Liver (tissue), 9 donors: Measurements from ENCODE around the gene THBS3. TPM values are rescaled to one million over a fixed set of nuclear protein-coding genes. Genes with fewer than 3 reads are reported as not detected.
"Not testable (repeated sequence)": the region's sequence is repeated elsewhere in the genome, so short reads cannot be mapped to it uniquely, and the experiment has no call there.

Experiments
- DNase-seq: peaks from one replicate; pipeline ENCODE4 v3.0.0-alpha.2; 2017; ENCODE audit warnings: low spot score
- H3K27ac ChIP-seq, 2 donors: one replicate each; pipeline ENCODE4 v1.7.0; 2013; ENCODE audit warnings: inconsistent platforms in 2 of 2, low read length in 2 of 2, control low read depth in 1 of 2, low read depth in 1 of 2, mild to moderate bottlenecking in 1 of 2
- H3K27me3 ChIP-seq, 4 donors: one replicate each; pipeline versions ENCODE4 v1.6.1 to v1.7.0; 2013; ENCODE audit warnings: low read length in 3 of 4, inconsistent platforms in 1 of 4, mild to moderate bottlenecking in 1 of 4, moderate library complexity in 1 of 4; ENCODE audit not compliant: control insufficient read depth in 4 of 4, insufficient read depth in 4 of 4
- H3K36me3 ChIP-seq, 4 donors: one replicate each; pipeline versions ENCODE4 v1.6.1 to v1.7.0; 2013; ENCODE audit warnings: low read length in 3 of 4, mild to moderate bottlenecking in 3 of 4, low read depth in 1 of 4, moderate library complexity in 1 of 4; ENCODE audit not compliant: control insufficient read depth in 4 of 4, insufficient read depth in 3 of 4
- H3K4me1 ChIP-seq, 4 donors: one replicate each; pipeline versions ENCODE4 v1.6.1 to v1.7.0; 2013; ENCODE audit warnings: low read length in 3 of 4, mild to moderate bottlenecking in 3 of 4, moderate library complexity in 1 of 4; ENCODE audit not compliant: control insufficient read depth in 4 of 4, insufficient read depth in 4 of 4
- H3K4me3 ChIP-seq, 3 donors: one replicate each; pipeline versions ENCODE4 v1.6.1 to v1.7.0; 2013; ENCODE audit warnings: low read length in 3 of 3, control low read depth in 1 of 3, low read depth in 1 of 3, mild to moderate bottlenecking in 1 of 3
- H3K9ac ChIP-seq, 2 donors: one replicate each; pipeline ENCODE4 v1.7.0; 2013; ENCODE audit warnings: low read length in 2 of 2, mild to moderate bottlenecking in 2 of 2, moderate library complexity in 2 of 2, control low read depth in 1 of 2, low read depth in 1 of 2
- H3K9me3 ChIP-seq, 4 donors: one replicate each; pipeline versions ENCODE4 v1.6.1 to v1.7.0; 2013; ENCODE audit warnings: low read length in 3 of 4; ENCODE audit not compliant: control insufficient read depth in 4 of 4
- ATF3 ChIP-seq: IDR thresholded peaks from 2 replicates; pipeline ENCODE4 v1.6.1; 2016; ENCODE audit warnings: antibody characterized with exemption
- CTCF ChIP-seq: fragments of 150-350 bp; IDR thresholded peaks from 2 replicates; pipeline ENCODE4 v1.5.1; 2017; ENCODE audit warnings: improper control_type of control experiment, low read depth, low read length; ENCODE audit not compliant: missing input control
- FOXA1 ChIP-seq: IDR thresholded peaks from 2 replicates; pipeline ENCODE4 v1.6.1; 2016; ENCODE audit warnings: antibody characterized with exemption
- FOXA2 ChIP-seq: IDR thresholded peaks from 2 replicates; pipeline ENCODE4 v1.6.1; 2016; ENCODE audit warnings: antibody characterized with exemption
- GABPA ChIP-seq, 2 donors: IDR thresholded peaks in 1 of 2; conservative IDR thresholded peaks in 1 of 2; 2 replicates each; pipeline ENCODE4 v1.6.1; 2016; ENCODE audit warnings: antibody characterized with exemption in 2 of 2, mild to moderate bottlenecking in 1 of 2, moderate library complexity in 1 of 2
- HNF4A ChIP-seq, 2 donors: conservative IDR thresholded peaks; 2 replicates each; pipeline ENCODE4 v1.6.1; 2016; ENCODE audit warnings: antibody characterized with exemption in 2 of 2, mild to moderate bottlenecking in 2 of 2
- HNF4G ChIP-seq: IDR thresholded peaks from 2 replicates; pipeline ENCODE4 v1.6.1; 2016; ENCODE audit warnings: antibody characterized with exemption
- JUND ChIP-seq, 2 donors: IDR thresholded peaks; 2 replicates each; pipeline ENCODE4 v1.6.1; 2016; ENCODE audit warnings: antibody characterized with exemption in 2 of 2
- NR2F2 ChIP-seq: IDR thresholded peaks from 2 replicates; pipeline ENCODE4 v1.6.1; 2016; ENCODE audit warnings: antibody characterized with exemption
- RAD21 ChIP-seq, 2 donors: IDR thresholded peaks; 2 replicates each; pipeline ENCODE4 v1.6.1; 2016; ENCODE audit warnings: antibody characterized with exemption in 2 of 2, mild to moderate bottlenecking in 2 of 2
- RXRA ChIP-seq, 2 donors: IDR thresholded peaks; 2 replicates each; pipeline ENCODE4 v1.6.1; 2017 to 2018; ENCODE audit warnings: antibody characterized with exemption in 2 of 2, mild to moderate bottlenecking in 1 of 2
- SP1 ChIP-seq: IDR thresholded peaks from 2 replicates; pipeline ENCODE4 v1.6.1; 2018; ENCODE audit warnings: antibody characterized with exemption, mild to moderate bottlenecking
- TAF1 ChIP-seq: conservative IDR thresholded peaks from 2 replicates; pipeline ENCODE4 v1.6.1; 2016; ENCODE audit warnings: antibody characterized with exemption, mild to moderate bottlenecking
- YY1 ChIP-seq: IDR thresholded peaks from 2 replicates; pipeline ENCODE4 v1.6.1; 2016; ENCODE audit warnings: antibody characterized with exemption, mild to moderate bottlenecking
- ZBTB33 ChIP-seq: IDR thresholded peaks from 2 replicates; pipeline ENCODE4 v1.6.1; 2016; ENCODE audit warnings: antibody characterized with exemption
- WGBS: extraction: QIAGEN DNeasy Blood & Tissue Kit; methylation state at CpG from one replicate; pipeline ENCODE4 v1.1.7; 2013; 5-methylcytosine and 5-hydroxymethylcytosine counted together
- polyA plus RNA-seq, 2 donors: library from polyadenylated mRNA; stranded (reverse) in 1 of 2; unstranded in 1 of 2; fragments of 200-250 nt in 1 of 2; fragments of >200 nt in 1 of 2; fragmentation: Nextera tagmentation in 1 of 2; extraction: Ambion mirVana in 1 of 2; gene quantifications; one replicate each; pipeline versions ENCODE4 v1.2.1 to v1.2.3, GENCODE V29; 2013 to 2015
- total RNA-seq, 2 donors: library from RNA; depleted of rRNA; stranded (reverse); fragments of >200 nt; gene quantifications; one replicate each; pipeline ENCODE4 v1.2.3, GENCODE V29; 2014
- donor health status: healthy.
- donor health status: healthy.
- donor health status: healthy.
- donor health status: healthy.
- donor health status: healthy.

THBS3 gene
- total and polyA plus RNA-seq, 4 donors = 3.1 to 6.9 (median 4.2) TPM

GRCh38 chr1:155250246-155250632 is 42.5 kb upstream of the THBS3 start:
- H3K9ac ChIP-seq = peak overlapping the region in 1 of 2 donors; percentile 53
- H3K4me3 ChIP-seq = peak overlapping the region in 1 of 3 donors; percentile 3
- H3K9me3 ChIP-seq = no peaks in the 10 kb centered on the region
- H3K27ac ChIP-seq = no peak overlapping the region
- WGBS = 33% methylated on average over 28 of the region's 28 CpGs
- peaks cover 0 to 1% (median 0%) of the 10 kb centered on the region in 4 donors for H3K36me3 ChIP-seq
- peak; percentile 44 for DNase-seq
- H3K27me3 ChIP-seq = no peaks in the 10 kb centered on the region
- peaks cover 0 to 24% (median 14%) of the 10 kb centered on the region in 4 donors for H3K4me1 ChIP-seq
- TF ChIP-seq RXRA (IDR thresholded peaks at IDR 0.05) (no peak), HNF4A (conservative IDR thresholded peaks at IDR 0.05) (no peak)

GRCh38 chr1:155247667-155248553 is 40.2 kb upstream of the THBS3 start:
- no peak overlapping the region for H3K27ac ChIP-seq
- H3K27me3 ChIP-seq = no peaks in the 10 kb centered on the region
- no peak for TF ChIP-seq RAD21 (IDR thresholded peaks at IDR 0.05)
- no peak for TF ChIP-seq FOXA2
- TF ChIP-seq TAF1 = no peak
- TF ChIP-seq FOXA1 = no peak
- TF ChIP-seq GABPA (IDR thresholded peaks at IDR 0.05 in 1 of 2, conservative IDR thresholded peaks at IDR 0.05 in 1 of 2) = no peak
- TF ChIP-seq YY1 = no peak
- TF ChIP-seq NR2F2 = no peak
- TF ChIP-seq ZBTB33 = no peak
- H3K9me3 ChIP-seq = no peaks in the 10 kb centered on the region
- DNase-seq = peak; percentile 47
- peaks cover 0 to 1% (median 0%) of the 10 kb centered on the region in 4 donors for H3K36me3 ChIP-seq
- no peak overlapping the region for H3K4me3 ChIP-seq
- peaks cover 0 to 27% (median 19%) of the 10 kb centered on the region in 4 donors for H3K4me1 ChIP-seq
- no peak overlapping the region for H3K9ac ChIP-seq
- WGBS = 93% methylated on average over 26 of the region's 26 CpGs

GRCh38 chr1:155246796-155247195 is 39.1 kb upstream of the THBS3 start:
- not testable (repeated sequence) for DNase-seq, H3K4me3 ChIP-seq, H3K9me3 ChIP-seq, H3K9ac ChIP-seq, H3K27ac ChIP-seq, H3K27me3 ChIP-seq, H3K36me3 ChIP-seq
- 97% methylated on average over 3 of the region's 3 CpGs for whole genome bisulfite sequencing
- peaks cover 0 to 27% (median 19%) of the 10 kb centered on the region in 4 donors for H3K4me1 ChIP-seq

GRCh38 chr1:155245163-155245524 is 37.4 kb upstream of the THBS3 start:
- H3K36me3 ChIP-seq = peaks cover 0 to 1% (median 0%) of the 10 kb centered on the region in 4 donors
- H3K27me3 ChIP-seq = no peaks in the 10 kb centered on the region
- peak overlapping the region; percentile 89 to 91 for H3K27ac ChIP-seq
- H3K4me1 ChIP-seq = peaks cover 1 to 27% (median 21%) of the 10 kb centered on the region in 4 donors
- TF ChIP-seq HNF4G (no peak), FOXA1 (no peak), JUND (IDR thresholded peaks at IDR 0.05) (no peak), CTCF (no peak), SP1 (no peak), HNF4A (conservative IDR thresholded peaks at IDR 0.05) (no peak), ZBTB33 (no peak), ATF3 (no peak), RAD21 (IDR thresholded peaks at IDR 0.05) (no peak), TAF1 (no peak), FOXA2 (no peak)
- 70% methylated on average over 8 of the region's 8 CpGs for WGBS
- H3K9ac ChIP-seq = peak overlapping the region in 1 of 2 donors; percentile 36
- H3K4me3 ChIP-seq = peak overlapping the region; percentile 70 to 96 (median 82)
- no peak for DNase-seq
- H3K9me3 ChIP-seq = no peaks in the 10 kb centered on the region
